OCI-LY7 (cell line): ENCODE data around the gene ZNF711. TPM values are rescaled to one million over a fixed set of nuclear protein-coding genes. Genes with fewer than 3 reads are reported as not detected.
A peak's percentile ranks its signal among the peaks of the same experiment; 100 is the strongest.

Experiments used
- Bru-seq: library from RNA; stranded (reverse); fragments of 400-500 nt; gene quantifications from one replicate; lab custom pipeline; 2021; lab: Mats Ljungman, UMichigan
- BruChase-seq, 2 experiments: library from RNA; stranded (reverse); fragments of 400-500 nt; gene quantifications; one replicate each; lab custom pipeline; 2021; lab: Mats Ljungman, UMichigan
- BruUV-seq: library from RNA; stranded (reverse); fragments of 400-500 nt; replicated peaks from 2 replicates; lab custom pipeline; 2021; lab: Mats Ljungman, UMichigan
- CTCF ChIA-PET: fragments of 300-600 bp; sonication (Branson Sonifier 250); formaldehyde crosslinking; loops from one replicate; lab custom pipeline; 2022; ENCODE audit warnings: antibody characterized with exemption; ENCODE audit not compliant: unreplicated experiment; lab: Charles Lee
- POLR2A ChIA-PET: fragments of 300-600 bp; sonication (Branson Sonifier 250); formaldehyde crosslinking; loops from one replicate; lab custom pipeline; 2022; ENCODE audit warnings: antibody characterized with exemption; lab: Charles Lee
- DNase-seq: peaks from one replicate; pipeline ENCODE4 v3.0.0-alpha.2; 2015; ENCODE audit warnings: low spot score
- H2AFZ ChIP-seq: fragments of 200-600 bp; sonication (generic), shearing (Covaris generic); 2 replicates; pipeline ENCODE4 v1.6.1; 2014; ENCODE audit warnings: mild to moderate bottlenecking, antibody characterized with exemption, low read length, moderate library complexity
- H3K27ac ChIP-seq: fragments of 200-600 bp; sonication (generic); 2 replicates; pipeline ENCODE4 v1.5.1; 2014; ENCODE audit warnings: mixed run types, low read depth, mild to moderate bottlenecking, moderate library complexity, low read length, inconsistent platforms; ENCODE audit not compliant: poor library complexity, severe bottlenecking
- H3K36me3 ChIP-seq: fragments of 200-600 bp; sonication (generic); 2 replicates; pipeline ENCODE4 v1.6.1; 2014; ENCODE audit warnings: mild to moderate bottlenecking, antibody characterized with exemption, low read length, moderate library complexity, mixed read lengths; ENCODE audit not compliant: insufficient read depth
- H3K4me1 ChIP-seq: fragments of 200-600 bp; sonication (generic); 2 replicates; pipeline ENCODE4 v1.5.1; 2014; ENCODE audit warnings: mild to moderate bottlenecking, low read length; ENCODE audit not compliant: insufficient read depth, poor library complexity, severe bottlenecking
- H3K4me2 ChIP-seq: fragments of 200-600 bp; sonication (generic); 2 replicates; pipeline ENCODE4 v1.6.1; 2014; ENCODE audit warnings: mild to moderate bottlenecking, low read length
- H3K4me3 ChIP-seq: fragments of 200-600 bp; sonication (generic); 2 replicates; pipeline ENCODE4 v1.5.1; 2014; ENCODE audit warnings: mild to moderate bottlenecking, low read depth, low read length; ENCODE audit not compliant: poor library complexity, severe bottlenecking
- H3K79me2 ChIP-seq: fragments of 200-600 bp; sonication (generic); 2 replicates; pipeline ENCODE4 v1.6.1; 2016; ENCODE audit warnings: low read depth, mild to moderate bottlenecking, low read length, moderate library complexity, mixed read lengths; ENCODE audit not compliant: insufficient read depth
- H3K9me2 ChIP-seq: fragments of 200-600 bp; sonication (generic); 2 replicates; pipeline ENCODE4 v1.6.1; 2016; ENCODE audit warnings: mild to moderate bottlenecking, low read length, mixed read lengths; ENCODE audit not compliant: insufficient read depth
- H3K9me3 ChIP-seq: fragments of 200-600 bp; sonication (generic); 2 replicates; pipeline ENCODE4 v1.6.1; 2014; ENCODE audit warnings: mild to moderate bottlenecking, mixed run types, low read length, mixed read lengths
- H4K20me1 ChIP-seq: fragments of 200-600 bp; sonication (generic); 2 replicates; pipeline ENCODE4 v1.6.1; 2014; ENCODE audit warnings: mild to moderate bottlenecking, antibody characterized with exemption, low read length, moderate library complexity, mixed read lengths; ENCODE audit not compliant: insufficient read depth
- EZH2phosphoT487 ChIP-seq: fragments of 200-600 bp; sonication (generic); IDR thresholded peaks from 2 replicates; pipeline ENCODE4 v1.6.1; 2018; ENCODE audit warnings: low read depth, borderline replicate concordance, mild to moderate bottlenecking, mixed run types, antibody characterized with exemption, low read length, moderate library complexity, mixed read lengths
- intact Hi-C: fragments of 100-400 bp; cut with micrococcal nuclease; formaldehyde crosslinking; loops from one replicate; pipeline ENCODE4 v1.10.0; 2022; ENCODE audit not compliant: unreplicated experiment
- long read RNA-seq: library from polyadenylated mRNA; stranded (forward); transcript quantifications from one replicate; pipeline ENCODE4 v2.0.0, GENCODE V29; 2022
- total RNA-seq, 2 experiments: library from RNA; depleted of rRNA in 1 of 2; stranded (reverse); fragments of >200 nt in 1 of 2; shearing (Covaris generic) in 1 of 2; gene quantifications; 2 replicates each; pipeline ENCODE4 v1.2.3, GENCODE V29; 2014 to 2022
- TF ChIP-seq, protein P1 (sequence below): fragments of 200-600 bp; sonication (generic); conservative IDR thresholded peaks from 2 replicates; pipeline ENCODE4 v1.5.1; 2014; ENCODE audit warnings: mild to moderate bottlenecking, antibody characterized with exemption, low read length, moderate library complexity, mixed read lengths

Gene ZNF711
- total RNA-seq (2014; rRNA removed; shearing (Covaris generic)) (8.0 and 10.0 TPM in 2 replicates), total RNA-seq (2022) (12.3 and 14.6 TPM in 2 replicates), Bru-seq, nascent RNA (percentile 80 among the genes with signal in this experiment), BruChase-seq, experiment 1, labeled RNA remaining after a 6-hour chase (percentile 59 among the genes with signal in this experiment), BruChase-seq, experiment 2, labeled RNA remaining after a 2-hour chase (percentile 81 among the genes with signal in this experiment)
- long read RNA-seq, full-length matches to known transcripts = 4 of 45 reads
- long read RNA-seq, partial matches to known transcripts = 11 of 45 reads
- long read RNA-seq, other reads (novel, unspliced or antisense) = 30 of 45 reads

DNA sequence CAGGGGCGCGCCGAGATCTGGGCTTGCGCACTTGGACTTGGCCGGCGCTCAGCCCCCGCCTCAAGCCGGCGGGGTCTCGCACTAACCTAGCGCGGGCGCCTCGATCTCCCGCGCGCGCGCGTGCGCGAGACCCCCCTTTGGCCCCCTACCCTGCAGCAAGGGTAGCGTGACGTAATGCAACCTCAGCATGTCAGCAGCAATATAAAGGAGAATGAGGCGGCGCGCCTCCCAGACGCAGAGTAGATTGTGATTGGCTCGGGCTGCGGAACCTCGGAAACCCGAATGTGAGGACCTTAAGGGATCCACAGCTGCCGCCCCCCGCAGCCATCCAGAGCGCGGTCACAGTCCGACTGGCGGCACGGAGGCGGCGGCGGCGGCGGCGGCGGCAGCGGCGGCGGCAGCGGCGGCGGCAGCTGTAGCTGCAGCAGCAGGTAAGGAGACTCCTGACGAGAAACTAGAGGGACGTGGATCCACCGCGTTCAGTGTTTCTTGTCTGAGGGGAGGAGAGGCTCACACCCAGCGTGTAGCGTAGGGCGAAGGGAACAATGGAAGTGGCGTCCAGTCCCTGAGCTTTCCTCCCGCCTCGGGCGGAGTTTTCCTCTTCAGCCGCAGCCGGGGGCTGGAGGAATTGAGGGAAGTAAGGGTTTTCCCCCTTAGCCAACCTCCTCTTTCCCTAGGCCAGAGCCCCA, at the start of gene ZNF711, which contains the start of gene SATL1:
Gene ZNF711 (plus strand): TSS at position 231 of the 689 bp plus-strand sequence. CDS start 3,582 bp downstream, outside the sequence.
Gene SATL1 (minus strand): TSS at position 19 of the 689 bp plus-strand sequence. CDS start 134,811 bp downstream, outside the sequence.
- Histone ChIP-seq H2AFZ (peak within 1 kb of the TSS; percentile 72), H3K4me2 (peak within 1 kb of the TSS; percentile 79), H4K20me1 (no peaks in the 10 kb centered on the region), H3K79me2 (peaks cover 26% of the 10 kb centered on the region), H3K27ac (peak within 1 kb of the TSS; percentile 27), H3K9me3 (no peaks in the 10 kb centered on the region), H3K4me1 (peaks cover 3% of the 10 kb centered on the region), H3K4me3 (peak within 1 kb of the TSS; percentile 87), H3K9me2 (no peaks in the 10 kb centered on the region), H3K36me3 (peaks cover 6% of the 10 kb centered on the region; the same call in 1 of the 2 replicates)
- ChIA-PET POLR2A (interaction anchor here (0.7 to 1.7 kb wide), 2 partner anchors 105 to 133 kb away, joined by 3 to 7 read pairs; no protein-coding TSS in a partner anchor), CTCF (no interaction called here)
- no TSS peak for BruUV-seq
- intact Hi-C loops = loop anchor here (2.0 kb wide), 1 partner anchor 135 kb away; the partner anchor contains the start of gene POF1B
- DNase-seq = peak; percentile 58
- TF ChIP-seq, protein P1, sequence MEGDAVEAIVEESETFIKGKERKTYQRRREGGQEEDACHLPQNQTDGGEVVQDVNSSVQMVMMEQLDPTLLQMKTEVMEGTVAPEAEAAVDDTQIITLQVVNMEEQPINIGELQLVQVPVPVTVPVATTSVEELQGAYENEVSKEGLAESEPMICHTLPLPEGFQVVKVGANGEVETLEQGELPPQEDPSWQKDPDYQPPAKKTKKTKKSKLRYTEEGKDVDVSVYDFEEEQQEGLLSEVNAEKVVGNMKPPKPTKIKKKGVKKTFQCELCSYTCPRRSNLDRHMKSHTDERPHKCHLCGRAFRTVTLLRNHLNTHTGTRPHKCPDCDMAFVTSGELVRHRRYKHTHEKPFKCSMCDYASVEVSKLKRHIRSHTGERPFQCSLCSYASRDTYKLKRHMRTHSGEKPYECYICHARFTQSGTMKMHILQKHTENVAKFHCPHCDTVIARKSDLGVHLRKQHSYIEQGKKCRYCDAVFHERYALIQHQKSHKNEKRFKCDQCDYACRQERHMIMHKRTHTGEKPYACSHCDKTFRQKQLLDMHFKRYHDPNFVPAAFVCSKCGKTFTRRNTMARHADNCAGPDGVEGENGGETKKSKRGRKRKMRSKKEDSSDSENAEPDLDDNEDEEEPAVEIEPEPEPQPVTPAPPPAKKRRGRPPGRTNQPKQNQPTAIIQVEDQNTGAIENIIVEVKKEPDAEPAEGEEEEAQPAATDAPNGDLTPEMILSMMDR = no peak
- no peak for TF ChIP-seq EZH2phosphoT487

DNA sequence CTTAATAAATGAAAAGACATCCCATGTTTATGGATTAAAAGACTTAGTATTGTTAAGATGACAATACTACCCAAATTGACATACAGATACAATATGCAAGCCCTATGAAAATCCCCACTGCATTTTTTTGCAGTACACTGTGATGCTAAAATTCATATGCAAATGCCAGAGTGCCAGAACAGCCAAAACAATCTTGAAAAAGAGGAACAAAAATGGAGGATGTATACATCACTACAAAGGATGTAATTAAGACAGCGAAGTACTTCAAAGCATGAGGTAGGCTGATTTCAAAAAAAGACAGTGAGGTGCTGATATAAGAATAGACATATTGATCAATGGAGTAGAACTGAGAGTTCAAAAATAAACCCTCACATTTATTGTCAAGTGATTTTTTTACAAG, 47.5 kb upstream of the ZNF711 start:
- no peaks in the 10 kb centered on the region for H3K36me3 ChIP-seq
- no peak overlapping the region for H3K27ac ChIP-seq
- no TSS peak for BruUV-seq
- ChIA-PET POLR2A (no interaction called here), CTCF (no interaction called here)
- no peak overlapping the region for H2AFZ ChIP-seq
- no peak for DNase-seq
- no peaks in the 10 kb centered on the region for H3K9me3 ChIP-seq
- no peaks in the 10 kb centered on the region for H3K4me1 ChIP-seq
- no peaks in the 10 kb centered on the region for H3K79me2 ChIP-seq
- H3K9me2 ChIP-seq = no peaks in the 10 kb centered on the region
- no peak overlapping the region for H3K4me2 ChIP-seq
- TF ChIP-seq, protein P1 = no peak
- intact Hi-C loops = no loop called here
- H4K20me1 ChIP-seq = no peaks in the 10 kb centered on the region
- no peak overlapping the region for H3K4me3 ChIP-seq
